Right lung (tissue), 5 donors: ENCODE data around the gene B4GALNT3. TPM values are rescaled to one million over a fixed set of nuclear protein-coding genes. Genes with fewer than 3 reads are reported as not detected.

Experiments used
- DNase-seq, 2 donors: peaks; one replicate each; pipeline ENCODE4 v3.0.0-alpha.2; 2013
- polyA plus RNA-seq, 5 donors: library from polyadenylated mRNA; unstranded; fragments of 120-200 nt; gene quantifications; one replicate each; pipeline versions ENCODE4 v1.2.1 to v1.2.3, GENCODE V29; 2013; ENCODE audit warnings: inconsistent platforms in 1 of 5, low replicate concordance in 1 of 5; ENCODE audit not compliant: insufficient read length in 5 of 5, insufficient read depth in 1 of 5

B4GALNT3 gene
- polyA plus RNA-seq, 5 donors = 2.2 to 7.6 (median 4.4) TPM

DNA sequence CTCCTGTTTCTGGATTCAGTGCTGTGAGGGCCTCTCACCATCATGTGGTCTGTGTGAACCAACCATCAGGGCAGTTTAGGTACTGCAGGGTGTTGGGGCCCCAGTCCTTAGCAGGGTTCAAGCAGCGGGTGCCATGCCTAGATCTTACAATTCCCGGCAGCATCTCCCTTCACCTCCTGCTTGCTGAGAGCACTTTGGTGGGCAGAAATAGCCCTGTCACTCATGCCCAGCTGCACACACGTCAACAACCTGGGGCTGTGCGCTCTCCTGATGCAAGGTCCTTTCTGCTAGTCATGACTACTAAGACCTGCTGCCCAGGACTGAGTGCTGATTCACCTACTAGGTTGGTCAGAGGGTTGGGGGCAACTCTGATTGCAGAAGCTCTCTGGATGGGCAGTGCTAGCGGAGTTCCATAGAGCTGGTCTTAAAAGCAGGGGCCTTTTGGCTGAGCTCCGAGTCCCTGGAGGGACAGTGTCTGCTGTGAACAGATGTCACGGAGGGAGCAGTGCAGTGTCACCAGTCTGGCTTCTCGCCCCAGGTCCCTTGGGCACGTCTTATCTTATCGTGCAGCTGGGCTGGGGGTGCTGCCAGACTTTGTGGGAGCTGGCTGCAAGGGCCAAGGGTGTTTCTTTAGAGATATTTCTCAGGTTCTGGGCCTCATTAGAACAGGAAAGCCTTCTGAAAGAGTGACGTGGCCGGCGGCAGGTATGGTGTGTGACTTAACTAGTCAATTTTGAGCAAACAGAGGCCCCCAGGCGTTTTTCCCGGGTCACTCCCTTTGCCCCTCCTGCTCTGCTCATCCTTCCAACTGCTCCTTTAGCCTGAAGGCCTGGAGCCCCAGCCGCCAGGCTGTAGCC is 131.7 kb downstream of the B4GALNT3 start:
- no peak for DNase-seq

GRCh38 chr12:592024-592505 is 132.3 kb downstream of the B4GALNT3 start:
- no peak for DNase-seq

- no peak for DNase-seq
Measured at GRCh38 chr12:593396-594270, 133.9 kb downstream of the B4GALNT3 start.

GRCh38 chr12:597926-598568 is 138.3 kb downstream of the B4GALNT3 start:
- DNase-seq = no peak

DNA sequence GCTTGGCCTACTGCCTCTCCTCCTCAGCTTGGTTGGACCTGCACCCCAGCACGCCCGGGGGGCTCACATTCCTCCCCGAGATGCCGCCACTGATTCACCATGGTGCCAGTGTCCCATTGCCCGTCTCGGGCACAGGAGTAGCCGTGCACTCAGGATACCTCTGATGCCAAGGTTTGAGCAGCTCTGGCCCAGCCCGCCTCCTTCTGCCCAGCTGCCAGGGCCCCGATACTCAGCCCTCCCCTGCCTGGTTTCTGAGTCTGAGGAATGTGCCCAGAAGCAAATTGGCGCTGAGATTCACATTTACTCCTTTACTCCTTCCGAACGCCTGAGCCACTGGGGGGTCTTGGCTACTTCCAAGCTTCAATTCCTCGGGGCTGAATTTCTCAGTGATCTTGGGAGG is 140.0 kb downstream of the B4GALNT3 start:
- no peak for DNase-seq

GRCh38 chr12:601976-602699 is 142.4 kb downstream of the B4GALNT3 start:
- DNase-seq = no peak

DNA sequence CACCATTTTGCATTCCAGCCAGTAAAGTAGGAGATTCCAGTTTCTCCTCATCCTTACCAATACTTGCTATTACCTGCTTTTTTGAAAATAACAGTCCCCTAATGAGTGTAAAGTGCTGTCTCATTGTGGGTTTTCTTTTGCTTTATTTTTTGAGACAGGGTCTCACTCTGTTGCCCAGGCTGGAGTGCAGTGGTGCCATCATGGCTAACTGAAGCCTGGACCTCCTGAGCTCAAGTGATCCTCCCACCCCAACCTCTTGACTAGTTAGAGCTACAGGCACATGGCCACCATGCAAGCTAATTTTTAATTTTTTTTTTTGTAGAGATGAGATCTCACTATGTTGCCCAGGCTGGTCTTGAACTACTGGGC is 142.9 kb downstream of the B4GALNT3 start:
- DNase-seq = no peak

GRCh38 chr12:604956-605355 is 145.2 kb downstream of the B4GALNT3 start:
- DNase-seq = no peak

DNA sequence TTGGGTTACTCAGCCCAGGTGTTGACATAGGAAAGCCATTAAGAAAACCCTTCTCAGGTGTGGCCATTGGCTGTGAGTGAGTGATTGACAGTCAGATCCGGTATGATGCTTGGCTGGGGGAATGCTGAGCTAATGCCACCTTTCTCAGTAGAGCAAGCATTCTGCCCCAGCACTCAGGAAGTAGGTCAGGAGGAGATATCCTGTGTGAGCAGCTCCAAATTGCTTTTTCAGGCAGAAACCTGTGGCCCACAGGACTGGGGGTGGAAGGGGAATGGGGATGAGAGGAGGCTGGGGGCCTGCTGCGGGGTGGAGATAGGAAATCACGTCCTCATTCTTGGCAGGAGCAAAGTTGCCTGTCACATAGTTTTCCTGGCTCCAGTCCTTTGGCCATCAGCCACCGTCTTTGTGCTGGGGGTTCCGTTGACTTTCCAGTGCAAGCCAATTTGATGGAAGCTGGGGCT is 147.8 kb downstream of the B4GALNT3 start:
- DNase-seq = peak in 1 of 2 donors; percentile 63

GRCh38 chr12:608413-608812 is 148.7 kb downstream of the B4GALNT3 start:
- no peak for DNase-seq

GRCh38 chr12:608921-609320 is 149.2 kb downstream of the B4GALNT3 start:
- no peak for DNase-seq

GRCh38 chr12:611721-612120 is 152.0 kb downstream of the B4GALNT3 start:
- no peak for DNase-seq

GRCh38 chr12:612293-612692 is 152.6 kb downstream of the B4GALNT3 start:
- DNase-seq = no peak

- no peak for DNase-seq
Measured at GRCh38 chr12:612886-613285, 153.1 kb downstream of the B4GALNT3 start.

Other genes starting within 250 kb of the B4GALNT3 start
- 1 to 10 TPM in 2 of 5 donors, under 1 TPM in 3; 0.49 to 1.3 (median 0.96) TPM for gene SLC6A12, start 245.8 kb upstream of the B4GALNT3 start, polyA plus RNA-seq
- gene SLC6A13, start 197.1 kb upstream of the B4GALNT3 start, polyA plus RNA-seq = 1 to 10 TPM; 1.9 to 3.9 (median 2.2) TPM
- 10 to 100 TPM; 28.6 to 53.2 (median 47.3) TPM for gene KDM5A, start 70.6 kb upstream of the B4GALNT3 start, polyA plus RNA-seq
- 10 to 100 TPM; 22.8 to 33.7 (median 28.4) TPM for gene CCDC77, start 58.3 kb upstream of the B4GALNT3 start, polyA plus RNA-seq
- 1 to 10 TPM in 4 of 5 donors, under 1 TPM in 1; 0.93 to 4.4 (median 1.8) TPM for gene NINJ2, start 203.5 kb downstream of the B4GALNT3 start, polyA plus RNA-seq